Esophagus squamous epithelium (tissue), 4 donors: ENCODE measurements around the gene BDKRB1.

Source experiments
- POLR2A ChIP-seq, 4 donors: fragments of 450-650 bp; IDR thresholded peaks; one replicate each; pipeline ENCODE4 v1.6.1; 2017; ENCODE audit warnings: antibody characterized with exemption in 4 of 4, mild to moderate bottlenecking in 4 of 4, moderate library complexity in 3 of 4
- TF ChIP-seq, protein P1 (sequence below), 6 experiments: fragments of 450-650 bp in 4 of 6; fragments of 200-600 bp in 2 of 6; sonication (generic) in 2 of 6; IDR thresholded peaks; one replicate each; pipeline ENCODE4 v1.5.1; 2016 to 2019; ENCODE audit warnings: antibody characterized with exemption in 6 of 6, mild to moderate bottlenecking in 4 of 6, moderate library complexity in 4 of 6

DNA sequence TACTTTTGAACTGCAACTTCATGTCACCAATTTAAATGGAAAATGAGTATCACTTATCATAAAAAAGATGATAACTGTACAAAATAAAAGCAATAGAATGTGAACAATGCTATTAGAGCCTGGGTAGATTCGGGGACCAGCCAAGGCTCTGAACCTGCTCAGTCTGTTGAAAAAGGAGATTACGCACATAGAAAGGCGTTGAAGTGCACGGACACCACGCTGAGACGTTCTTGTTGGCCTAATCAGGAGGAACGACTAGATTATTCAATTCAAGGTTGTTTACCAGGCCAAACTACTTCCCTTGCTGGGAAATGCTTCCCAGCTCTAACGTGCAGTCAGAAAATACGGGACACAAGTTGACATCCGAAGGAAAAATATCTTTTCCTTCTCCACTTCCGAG is 23.5 kb upstream of the BDKRB1 start:
- no peak for TF ChIP-seq POLR2A (IDR thresholded peaks at IDR 0.05)
- TF ChIP-seq, protein P1, sequence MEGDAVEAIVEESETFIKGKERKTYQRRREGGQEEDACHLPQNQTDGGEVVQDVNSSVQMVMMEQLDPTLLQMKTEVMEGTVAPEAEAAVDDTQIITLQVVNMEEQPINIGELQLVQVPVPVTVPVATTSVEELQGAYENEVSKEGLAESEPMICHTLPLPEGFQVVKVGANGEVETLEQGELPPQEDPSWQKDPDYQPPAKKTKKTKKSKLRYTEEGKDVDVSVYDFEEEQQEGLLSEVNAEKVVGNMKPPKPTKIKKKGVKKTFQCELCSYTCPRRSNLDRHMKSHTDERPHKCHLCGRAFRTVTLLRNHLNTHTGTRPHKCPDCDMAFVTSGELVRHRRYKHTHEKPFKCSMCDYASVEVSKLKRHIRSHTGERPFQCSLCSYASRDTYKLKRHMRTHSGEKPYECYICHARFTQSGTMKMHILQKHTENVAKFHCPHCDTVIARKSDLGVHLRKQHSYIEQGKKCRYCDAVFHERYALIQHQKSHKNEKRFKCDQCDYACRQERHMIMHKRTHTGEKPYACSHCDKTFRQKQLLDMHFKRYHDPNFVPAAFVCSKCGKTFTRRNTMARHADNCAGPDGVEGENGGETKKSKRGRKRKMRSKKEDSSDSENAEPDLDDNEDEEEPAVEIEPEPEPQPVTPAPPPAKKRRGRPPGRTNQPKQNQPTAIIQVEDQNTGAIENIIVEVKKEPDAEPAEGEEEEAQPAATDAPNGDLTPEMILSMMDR (IDR thresholded peaks at IDR 0.05): no peak
